GM19467 (cell line): ENCODE data around the gene OR2J1.
"Not testable (repeated sequence)": the region's sequence is repeated elsewhere in the genome, so short reads cannot be mapped to it uniquely, and the experiment has no call there.

ENCODE experiments used
- ATAC-seq: cut with Tn5 transposase; IDR thresholded peaks from one replicate; pipeline ENCODE4 v1.9.1; 2021; ENCODE audit warnings: mild to moderate bottlenecking, moderate library complexity; ENCODE audit not compliant: unreplicated experiment

OR2J1 gene

GRCh38 chr6:29099190-29099589 is at the start of gene OR2J1:
TSS of gene OR2J1 (plus strand) at chr6:29099490. CDS start at chr6:29100943, 1,453 bp downstream.
- no peak for ATAC-seq

DNA sequence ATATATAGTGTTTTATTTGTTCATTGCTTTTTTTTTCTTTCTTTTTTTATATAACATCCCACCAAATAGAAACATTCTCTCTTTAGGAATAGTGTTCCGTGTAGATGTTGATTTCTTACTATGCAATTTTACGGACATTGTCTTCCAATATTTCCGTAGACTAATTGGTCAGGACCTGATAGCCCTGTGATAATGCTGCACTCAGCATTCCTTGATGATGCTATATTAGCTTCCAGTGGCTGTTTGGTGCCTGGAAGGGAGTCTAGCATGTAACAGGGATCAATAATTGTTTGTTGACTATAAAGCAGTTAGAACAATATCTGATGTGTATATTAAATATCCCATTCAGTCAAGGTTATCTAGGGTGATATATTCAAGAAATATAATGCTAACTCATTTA is 47.6 kb upstream of the OR2J1 start:
- ATAC-seq, result no peak

DNA sequence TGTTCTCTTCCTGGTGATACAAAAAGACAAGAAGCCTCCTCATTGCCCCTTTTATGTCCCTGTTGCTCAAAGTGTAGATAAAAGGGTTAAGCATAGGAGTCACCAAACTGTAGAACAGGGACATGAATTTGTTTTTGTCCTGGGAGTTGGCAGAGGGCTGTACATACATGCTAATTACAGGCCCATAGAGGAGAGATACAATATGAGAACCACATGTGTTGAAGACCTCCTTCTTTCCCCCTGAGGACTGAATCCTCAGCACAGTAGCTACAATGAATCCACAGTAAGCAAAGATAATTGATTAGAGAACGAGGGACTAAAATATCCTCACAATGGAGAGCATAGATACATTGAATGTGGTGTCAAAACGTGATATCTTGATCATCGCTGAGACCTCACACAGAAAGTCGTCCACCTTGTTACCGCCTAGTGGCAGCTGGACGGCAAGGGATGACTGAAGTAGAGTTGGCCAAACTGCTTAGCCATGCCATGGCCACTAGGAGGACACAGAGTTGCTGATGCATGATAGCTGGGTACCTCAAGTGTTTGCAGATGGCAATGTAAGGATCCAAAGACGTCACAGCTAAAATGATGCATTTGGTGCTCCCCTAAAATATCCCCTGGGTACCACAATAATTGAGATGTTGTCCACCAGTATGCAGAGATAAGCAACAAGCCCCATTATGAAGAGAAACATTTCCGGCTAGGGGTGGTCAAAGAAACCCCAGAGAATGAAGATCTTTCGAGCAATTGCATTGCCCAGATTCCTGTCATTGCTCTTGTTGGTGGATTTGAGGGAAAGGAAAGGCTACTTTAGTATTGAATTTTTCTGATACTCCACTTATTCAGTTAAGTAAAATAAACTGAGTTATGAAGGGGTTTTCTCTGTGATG is 27.2 kb upstream of the OR2J1 start:
- peak; percentile 67 for ATAC-seq

- no peak for ATAC-seq
Observed at GRCh38 chr6:29079203-29079602, 20.1 kb upstream of the OR2J1 start.

DNA sequence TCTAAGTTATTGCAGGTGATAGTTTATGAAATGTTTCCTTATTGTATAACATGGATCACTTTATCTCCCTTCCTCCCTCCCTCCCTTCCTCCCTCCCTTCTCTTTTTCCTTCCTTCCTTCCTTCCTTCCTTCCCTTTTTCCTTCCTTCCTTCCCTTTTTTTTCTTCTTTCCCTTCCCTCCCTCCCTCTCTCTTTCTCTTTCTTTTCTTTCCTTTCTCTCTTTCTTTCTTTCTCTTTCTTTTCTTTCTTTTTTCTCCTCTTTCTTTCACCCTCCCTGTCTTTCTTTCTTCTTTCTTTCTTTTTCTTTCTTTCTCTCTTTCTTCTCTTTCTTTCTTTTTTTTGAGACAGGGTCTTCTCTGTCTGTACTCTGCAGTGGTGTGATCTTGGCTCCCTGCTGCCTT is 18.0 kb upstream of the OR2J1 start:
- no peak for ATAC-seq

DNA sequence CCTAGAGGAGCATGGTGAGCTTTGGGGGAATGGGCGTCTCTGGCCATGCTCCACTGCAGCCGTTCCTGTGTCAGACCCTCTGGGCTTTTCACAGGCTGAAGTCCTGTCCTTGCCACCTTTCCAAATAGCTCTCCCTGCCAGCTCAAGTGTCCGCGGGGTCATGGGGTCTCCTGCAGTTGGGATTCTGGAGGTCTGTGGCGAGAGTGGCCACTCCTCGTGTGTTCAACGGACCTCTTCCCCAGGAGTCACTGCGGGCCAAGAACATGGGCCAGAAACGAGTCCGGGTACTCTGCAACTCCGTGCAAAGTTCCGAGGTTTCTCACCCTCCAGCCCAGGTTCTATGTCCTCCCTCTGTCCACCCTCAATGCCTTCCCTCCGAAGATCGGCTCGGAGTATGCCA is 16.8 kb upstream of the OR2J1 start:
- ATAC-seq, result no peak

DNA sequence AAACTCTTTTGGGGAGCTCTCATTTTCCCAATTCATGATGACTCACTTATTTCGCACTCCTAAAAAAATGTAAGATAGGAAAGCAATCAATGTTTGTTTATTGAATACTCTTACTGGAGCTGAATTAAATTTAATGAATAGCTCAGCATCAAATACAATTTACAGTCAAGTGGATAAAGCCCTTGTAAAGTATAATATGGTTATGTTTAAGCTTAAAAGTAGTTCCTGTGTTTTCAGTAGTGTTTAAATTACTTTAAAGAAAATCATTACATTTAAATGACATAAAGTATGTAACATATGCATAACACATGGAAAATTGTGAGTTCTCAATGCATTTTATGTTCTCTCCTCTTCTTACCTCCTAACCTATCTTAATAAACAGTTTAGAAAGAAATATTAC is 12.1 kb upstream of the OR2J1 start, which contains the start of gene OR2B3:
Gene OR2B3, minus strand, starts transcription at position 101 of the 400 bp plus-strand sequence. Its CDS starts 65 bp downstream, at position 36.
- no peak for ATAC-seq

GRCh38 chr6:29092957-29093356 is 6.3 kb upstream of the OR2J1 start:
- ATAC-seq, result no peak

DNA sequence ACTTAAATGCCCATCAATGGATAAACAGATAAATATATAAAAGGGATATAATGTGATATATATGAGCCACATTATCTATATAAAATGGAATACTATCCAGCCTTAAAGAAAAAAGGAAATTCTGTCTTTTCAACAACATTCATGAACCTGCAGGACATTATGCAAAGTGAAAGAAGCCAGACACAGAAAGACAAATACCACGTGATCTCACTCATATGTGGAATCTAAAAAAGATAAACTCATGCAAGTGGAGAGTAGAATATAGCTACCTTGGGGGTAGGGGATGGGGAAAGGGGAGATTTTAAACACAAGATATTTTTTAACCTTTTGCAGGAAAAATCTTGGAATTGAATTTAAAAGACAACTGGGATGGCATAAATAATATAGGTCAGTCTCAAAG is 1.5 kb upstream of the OR2J1 start:
- ATAC-seq, result no peak

GRCh38 chr6:29107758-29108157 is 8.5 kb downstream of the OR2J1 start, which contains the start of gene OR2J3:
TSS of gene OR2J3 (plus strand) at chr6:29108058. CDS start at chr6:29111891, 3,833 bp downstream.
- no peak for ATAC-seq

DNA sequence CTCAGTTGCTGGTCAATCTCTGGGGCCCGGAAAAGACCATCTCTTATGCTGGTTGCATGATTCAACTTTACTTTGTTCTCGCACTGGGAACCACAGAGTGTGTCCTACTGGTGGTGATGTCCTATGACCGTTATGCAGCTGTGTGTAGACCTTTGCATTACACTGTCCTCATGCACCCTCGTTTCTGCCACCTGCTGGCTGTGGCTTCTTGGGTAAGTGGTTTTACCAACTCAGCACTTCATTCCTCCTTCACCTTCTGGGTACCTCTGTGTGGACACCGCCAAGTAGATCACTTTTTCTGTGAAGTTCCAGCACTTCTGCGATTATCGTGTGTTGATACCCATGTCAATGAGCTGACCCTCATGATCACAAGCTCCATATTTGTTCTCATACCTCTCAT is 12.8 kb downstream of the OR2J1 start:
- ATAC-seq, result no peak

DNA sequence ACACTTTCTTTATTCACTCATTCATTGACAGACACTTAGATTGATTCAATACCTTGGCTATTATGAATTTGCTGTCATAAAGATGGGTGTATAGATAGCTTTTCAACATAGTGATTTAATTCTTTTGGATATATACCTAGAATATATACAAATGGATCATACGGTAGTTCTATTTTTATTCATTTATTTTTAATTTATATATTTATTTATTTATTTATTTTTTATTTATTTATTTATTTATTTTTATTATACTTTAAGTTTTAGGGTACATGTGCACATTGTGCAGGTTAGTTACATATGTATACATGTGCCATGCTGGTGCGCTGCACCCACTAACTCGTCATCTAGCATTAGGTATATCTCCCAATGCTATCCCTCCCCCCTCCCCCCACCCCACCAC is 15.7 kb downstream of the OR2J1 start:
- ATAC-seq, result not testable (repeated sequence)

DNA sequence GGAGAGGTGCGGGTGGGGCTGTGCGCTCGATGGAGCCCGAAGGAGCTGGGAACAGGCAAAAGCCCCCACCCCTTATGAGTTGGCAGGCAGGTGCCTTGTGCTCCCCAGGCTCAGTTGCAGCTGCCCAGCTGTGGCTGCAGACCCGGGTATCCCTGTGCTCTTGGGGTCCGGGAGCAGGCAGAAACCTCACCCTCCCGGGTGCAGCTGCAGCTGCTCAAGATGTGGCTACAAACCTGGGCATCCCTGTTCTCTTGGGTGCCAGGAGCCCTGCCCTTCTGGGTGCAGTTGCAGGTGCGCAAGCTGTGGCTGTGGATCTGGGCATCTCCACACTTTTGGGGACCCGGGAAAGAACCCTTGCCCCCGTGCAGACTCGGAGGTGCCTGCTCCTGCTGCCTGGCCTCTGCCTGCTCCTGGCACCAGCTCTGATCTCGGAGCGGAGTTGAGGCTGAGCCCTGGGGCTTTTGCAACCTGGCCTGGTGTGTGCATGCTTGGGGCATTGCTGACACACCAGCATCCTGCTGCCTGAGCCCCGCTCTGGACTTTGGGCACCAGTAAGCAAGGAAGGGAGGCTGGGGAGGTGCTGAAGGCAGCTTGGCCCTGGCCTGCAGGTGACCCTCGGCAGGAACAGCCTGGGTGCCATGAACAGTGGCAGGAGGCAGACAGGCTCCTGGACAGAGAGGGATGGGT is 30.2 kb downstream of the OR2J1 start:
- ATAC-seq, result no peak

DNA sequence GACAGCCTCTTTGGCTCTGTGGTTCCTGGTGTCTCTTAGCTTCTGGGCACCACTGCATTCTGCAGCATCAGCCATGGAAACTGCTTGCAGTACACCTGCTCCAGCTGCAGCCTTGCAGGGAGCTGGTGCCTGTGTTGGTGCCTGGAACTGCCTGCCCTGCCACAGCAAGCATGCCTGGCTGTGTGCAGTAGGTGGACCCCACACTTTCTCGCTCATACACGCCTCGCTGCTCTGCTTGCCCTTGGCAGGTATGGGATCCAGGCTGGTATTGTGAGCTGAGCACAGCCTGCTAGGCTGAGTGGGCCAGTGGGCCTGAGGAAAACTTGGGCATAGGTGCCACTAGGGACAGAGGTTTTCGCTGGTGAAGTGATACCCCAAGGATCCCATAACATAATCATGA is 31.4 kb downstream of the OR2J1 start:
- ATAC-seq, result no peak

DNA sequence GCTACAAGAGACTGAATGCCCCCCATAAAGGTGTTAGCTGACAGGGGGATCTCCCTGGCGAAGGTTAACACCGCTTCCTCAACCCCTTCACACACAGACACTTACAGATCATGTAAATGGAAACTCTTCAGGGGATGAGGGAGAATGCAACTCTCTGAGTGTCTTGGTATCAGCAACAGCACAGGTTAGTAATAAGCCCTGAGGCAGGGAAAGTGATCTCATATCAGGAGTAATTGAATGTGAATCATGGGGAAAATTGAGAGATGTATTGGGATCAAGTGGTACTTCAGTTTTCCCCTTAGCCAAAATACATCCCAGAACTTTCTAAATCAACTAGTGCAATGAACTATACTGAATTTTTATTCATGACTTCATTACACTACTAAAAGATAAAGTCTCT is 32.4 kb downstream of the OR2J1 start:
- no peak for ATAC-seq

GRCh38 chr6:29137724-29138123 is 38.4 kb downstream of the OR2J1 start:
- no peak for ATAC-seq

GRCh38 chr6:29141606-29142005 is 42.3 kb downstream of the OR2J1 start:
- ATAC-seq, result no peak

DNA sequence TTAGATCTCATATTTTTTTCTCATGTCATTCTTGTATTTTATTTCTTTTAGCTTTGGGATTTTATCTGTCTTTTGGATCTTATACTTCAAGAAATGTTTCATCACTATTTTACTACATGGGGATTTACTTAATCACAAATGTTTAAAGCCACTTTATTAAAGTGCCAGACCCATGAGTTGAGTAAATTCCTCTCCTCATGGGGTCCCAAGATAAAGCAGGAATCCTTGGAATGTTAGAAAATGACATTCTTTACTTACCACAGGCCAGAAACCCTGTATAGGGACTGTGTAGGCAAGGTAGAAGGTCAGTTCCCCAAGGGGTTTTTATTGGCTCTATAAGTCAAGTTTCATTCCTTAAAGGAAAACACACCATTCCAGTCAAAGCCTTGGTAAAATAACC is 43.0 kb downstream of the OR2J1 start:
- ATAC-seq, result no peak

GRCh38 chr6:29146179-29146578 is 46.9 kb downstream of the OR2J1 start:
- no peak for ATAC-seq

DNA sequence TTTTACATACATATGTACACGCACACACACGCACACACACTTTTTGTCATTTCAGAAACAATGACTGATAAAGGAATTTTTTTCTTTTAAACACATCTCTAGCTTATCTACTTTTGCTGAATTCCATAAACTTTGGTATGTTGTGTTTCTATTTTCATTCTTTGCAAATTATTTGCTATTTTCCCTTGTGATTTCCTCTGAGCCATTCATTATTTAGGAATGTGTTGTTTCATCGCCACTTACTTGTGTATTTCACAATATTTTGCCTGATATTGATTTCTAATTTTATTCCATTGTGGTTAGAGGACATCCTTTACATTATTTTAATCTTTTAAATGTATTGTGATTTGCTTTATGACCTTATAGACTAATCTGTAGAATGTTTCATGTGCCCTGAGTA is 47.8 kb downstream of the OR2J1 start:
- ATAC-seq, result no peak

DNA sequence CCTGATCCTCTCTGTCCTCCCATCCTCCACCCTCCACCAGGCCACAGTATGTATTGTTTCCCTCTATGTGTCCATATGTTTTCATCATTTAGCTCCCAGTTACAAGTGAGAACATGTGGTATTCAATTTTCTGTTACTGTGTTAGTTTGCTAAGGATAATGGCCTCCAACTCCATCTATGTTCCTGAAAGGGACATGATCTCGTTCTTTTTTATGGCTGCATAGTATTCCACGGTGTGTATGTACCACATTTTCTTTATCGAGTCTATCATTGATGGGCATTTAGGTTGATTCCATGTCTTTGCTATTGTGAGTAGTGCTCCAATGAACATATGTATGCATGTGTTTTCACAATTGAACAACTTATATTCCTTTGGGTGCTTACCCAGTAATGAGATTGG is 50.2 kb downstream of the OR2J1 start:
- ATAC-seq, result not testable (repeated sequence)
